MM.1S (cell line): ENCODE results near the gene FBXL13.

ENCODE experiments used
- EZH2 ChIP-seq: fragments of 300-600 bp; sonication (generic); optimal IDR thresholded peaks from 2 replicates; pipeline ENCODE3; 2017; ENCODE audit warnings: low read depth, mild to moderate bottlenecking, antibody characterized with exemption, low read length, mixed read lengths
- EZH2phosphoT487 ChIP-seq: fragments of 300-600 bp; sonication (generic); IDR thresholded peaks from 2 replicates; pipeline ENCODE4 v1.6.1; 2018; ENCODE audit warnings: antibody characterized with exemption, low read length
- TF ChIP-seq, protein P1 (sequence below): fragments of 300-600 bp; sonication (generic); IDR thresholded peaks from 2 replicates; pipeline ENCODE4 v1.5.1; 2016; ENCODE audit warnings: antibody characterized with exemption, low read length, mixed read lengths

DNA sequence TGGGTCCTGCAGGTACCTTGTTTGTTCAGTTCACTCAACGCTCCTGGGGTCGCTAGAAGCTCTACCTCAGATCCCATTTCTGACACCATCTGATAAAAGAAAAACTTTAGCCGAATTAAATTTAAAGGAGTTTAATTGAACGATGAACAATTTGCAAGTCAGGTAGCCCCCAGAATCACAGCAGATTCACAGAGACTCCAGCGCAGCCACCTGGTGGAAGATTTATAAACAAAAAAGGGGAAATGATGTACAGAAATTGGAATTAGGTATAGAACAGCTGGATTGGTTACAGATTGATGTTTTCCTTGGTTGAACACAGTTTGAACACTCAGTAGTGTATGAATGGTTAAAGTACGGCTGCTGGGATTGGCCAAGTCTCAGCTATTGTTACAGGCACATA is 23.1 kb downstream of the FBXL13 start:
- no peak for TF ChIP-seq EZH2phosphoT487
- TF ChIP-seq, protein P1, sequence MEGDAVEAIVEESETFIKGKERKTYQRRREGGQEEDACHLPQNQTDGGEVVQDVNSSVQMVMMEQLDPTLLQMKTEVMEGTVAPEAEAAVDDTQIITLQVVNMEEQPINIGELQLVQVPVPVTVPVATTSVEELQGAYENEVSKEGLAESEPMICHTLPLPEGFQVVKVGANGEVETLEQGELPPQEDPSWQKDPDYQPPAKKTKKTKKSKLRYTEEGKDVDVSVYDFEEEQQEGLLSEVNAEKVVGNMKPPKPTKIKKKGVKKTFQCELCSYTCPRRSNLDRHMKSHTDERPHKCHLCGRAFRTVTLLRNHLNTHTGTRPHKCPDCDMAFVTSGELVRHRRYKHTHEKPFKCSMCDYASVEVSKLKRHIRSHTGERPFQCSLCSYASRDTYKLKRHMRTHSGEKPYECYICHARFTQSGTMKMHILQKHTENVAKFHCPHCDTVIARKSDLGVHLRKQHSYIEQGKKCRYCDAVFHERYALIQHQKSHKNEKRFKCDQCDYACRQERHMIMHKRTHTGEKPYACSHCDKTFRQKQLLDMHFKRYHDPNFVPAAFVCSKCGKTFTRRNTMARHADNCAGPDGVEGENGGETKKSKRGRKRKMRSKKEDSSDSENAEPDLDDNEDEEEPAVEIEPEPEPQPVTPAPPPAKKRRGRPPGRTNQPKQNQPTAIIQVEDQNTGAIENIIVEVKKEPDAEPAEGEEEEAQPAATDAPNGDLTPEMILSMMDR: no peak
- no peak for TF ChIP-seq EZH2
